ENCODE results near the gene ATP6V0E1.

ATP6V0E1 gene

DNA sequence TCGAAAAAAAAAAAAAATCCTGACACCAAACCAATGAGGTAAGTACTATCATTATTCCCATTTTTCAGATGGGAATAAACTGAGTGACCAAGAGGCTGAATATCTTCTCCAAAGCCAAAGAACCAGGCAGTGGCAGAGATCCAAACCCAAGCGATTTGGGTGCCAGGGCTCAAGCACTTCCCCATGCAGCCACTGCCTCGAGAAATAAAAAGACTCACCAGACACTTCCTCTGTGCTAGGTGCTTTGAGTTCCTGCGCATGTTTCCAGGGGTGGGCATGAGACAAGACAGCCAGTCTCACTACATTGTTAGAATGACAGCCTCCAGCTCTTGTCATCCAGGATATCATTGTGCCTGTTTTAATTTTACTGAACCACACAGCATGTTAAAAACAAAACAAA is 26.6 kb upstream of the ATP6V0E1 start:
- DNase-seq (ENCODE audit: low spot score): no peak

DNA sequence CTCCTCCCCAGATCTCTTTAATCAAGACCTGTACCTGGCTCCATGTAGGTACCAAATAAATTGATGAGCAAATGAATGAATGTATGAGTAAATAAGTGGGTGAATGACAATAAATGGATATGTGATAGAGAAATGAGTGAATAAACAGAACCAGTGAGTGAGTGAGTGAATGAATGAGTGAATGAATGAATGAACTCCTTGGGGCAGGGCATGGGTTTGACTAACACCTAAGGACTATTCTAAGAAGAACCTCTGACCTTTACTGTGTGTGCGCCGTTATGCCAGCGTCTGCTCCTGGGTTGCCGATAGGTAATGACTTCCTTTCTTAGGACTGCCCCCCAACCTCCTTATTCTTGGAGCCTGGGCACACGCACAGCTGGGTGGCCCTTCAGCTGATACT is 26.1 kb upstream of the ATP6V0E1 start:
- no peak for DNase-seq (ENCODE audit: low spot score)

DNA sequence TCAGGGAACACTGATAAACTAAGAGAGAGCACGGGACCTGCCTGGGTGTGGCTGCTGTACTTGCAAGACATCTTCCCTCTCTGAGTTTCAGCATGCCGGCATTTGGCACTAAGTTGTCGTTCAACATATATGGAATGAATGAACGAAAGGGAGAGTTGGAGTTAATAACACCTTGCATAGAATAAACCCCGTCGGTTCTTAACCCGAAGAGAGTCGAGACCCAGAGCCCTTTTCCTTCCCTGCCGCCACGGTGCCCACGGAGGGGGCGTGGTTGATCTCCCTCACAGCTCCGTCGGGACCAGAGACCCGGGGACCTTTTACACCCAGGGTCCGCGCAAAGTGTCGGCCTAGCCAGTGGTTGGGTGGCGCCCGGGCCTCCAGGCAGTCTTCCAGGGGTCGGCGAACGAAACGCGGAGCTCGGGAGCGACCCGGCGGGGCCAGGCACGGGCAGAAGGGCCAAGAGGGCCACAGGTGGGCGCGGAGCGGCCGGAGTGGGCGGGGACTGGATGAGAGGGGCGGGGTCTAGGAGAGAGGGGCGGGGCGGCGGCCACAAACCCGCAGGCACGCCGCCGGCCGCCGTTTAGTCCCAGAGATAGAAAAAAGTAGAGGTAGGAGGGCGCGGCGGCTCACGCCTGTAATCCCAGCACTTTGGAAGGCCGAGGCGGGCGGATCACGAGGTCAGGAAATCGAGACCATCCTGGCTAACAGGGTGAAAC is 25.1 kb upstream of the ATP6V0E1 start:
- peak; percentile 92 for DNase-seq (ENCODE audit: low spot score)

DNA sequence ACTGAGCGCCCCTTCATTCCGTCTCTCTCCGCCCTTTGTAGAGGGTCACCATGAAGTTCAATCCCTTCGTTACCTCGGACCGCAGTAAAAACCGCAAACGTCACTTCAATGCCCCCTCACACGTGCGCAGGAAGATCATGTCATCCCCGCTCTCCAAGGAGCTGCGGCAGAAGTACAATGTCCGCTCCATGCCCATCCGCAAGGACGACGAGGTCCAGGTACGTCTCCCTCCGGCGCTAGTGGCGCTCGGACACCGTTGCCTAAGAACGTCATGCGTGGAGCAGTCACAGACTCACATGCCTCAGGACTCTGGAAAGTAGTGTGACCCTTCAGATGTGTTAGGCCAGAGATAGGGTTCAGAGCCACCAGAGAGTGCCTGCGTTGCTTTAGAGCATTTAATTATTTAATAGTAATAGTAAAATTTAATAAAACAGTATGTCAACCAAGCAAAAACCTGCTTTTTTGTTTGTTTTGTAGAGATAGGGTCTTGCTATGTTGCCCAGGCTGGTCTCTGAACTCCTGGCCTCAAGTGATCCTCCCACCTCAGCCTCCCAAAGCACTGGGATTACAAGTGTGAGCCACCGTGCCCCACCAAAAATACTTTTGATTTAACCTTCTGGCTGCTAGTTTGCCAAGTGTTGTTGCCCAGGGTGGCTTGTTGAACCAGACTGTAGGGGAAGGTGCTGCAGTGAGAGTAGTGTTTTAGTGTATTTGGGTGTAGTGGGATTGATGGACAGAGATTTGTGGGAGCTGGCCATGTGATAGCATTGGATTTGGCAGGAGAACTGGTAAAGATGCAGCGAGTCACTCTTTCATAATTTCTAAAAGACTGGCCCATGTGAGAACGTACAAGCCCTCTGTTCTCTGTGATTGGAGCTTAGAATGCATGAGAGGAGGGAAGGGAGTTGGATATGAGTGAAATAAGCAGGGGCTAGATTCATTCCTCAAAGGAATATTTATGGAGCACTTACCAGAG is 23.5 kb upstream of the ATP6V0E1 start:
- no peak for DNase-seq (ENCODE audit: low spot score)

DNA sequence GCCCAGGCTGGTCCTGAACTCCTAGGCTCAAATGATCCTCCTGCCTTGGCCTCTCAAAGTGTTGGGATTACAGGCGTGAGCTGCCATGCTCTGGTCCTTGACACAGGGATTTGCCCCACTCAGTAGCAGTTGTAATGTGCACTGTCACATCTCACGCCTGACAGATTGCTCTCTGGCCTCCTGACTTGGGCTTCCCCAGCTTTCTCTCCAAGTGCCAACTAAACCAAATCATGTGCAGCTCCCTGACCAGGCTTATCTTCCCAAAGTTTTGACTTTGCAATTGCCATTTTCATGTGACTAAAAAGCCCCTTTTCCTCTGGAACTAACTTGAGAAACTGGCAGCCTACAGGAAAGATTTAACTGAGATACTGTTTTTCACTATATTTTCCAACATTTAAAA is 13.7 kb upstream of the ATP6V0E1 start:
- no peak for DNase-seq (ENCODE audit: low spot score)

DNA sequence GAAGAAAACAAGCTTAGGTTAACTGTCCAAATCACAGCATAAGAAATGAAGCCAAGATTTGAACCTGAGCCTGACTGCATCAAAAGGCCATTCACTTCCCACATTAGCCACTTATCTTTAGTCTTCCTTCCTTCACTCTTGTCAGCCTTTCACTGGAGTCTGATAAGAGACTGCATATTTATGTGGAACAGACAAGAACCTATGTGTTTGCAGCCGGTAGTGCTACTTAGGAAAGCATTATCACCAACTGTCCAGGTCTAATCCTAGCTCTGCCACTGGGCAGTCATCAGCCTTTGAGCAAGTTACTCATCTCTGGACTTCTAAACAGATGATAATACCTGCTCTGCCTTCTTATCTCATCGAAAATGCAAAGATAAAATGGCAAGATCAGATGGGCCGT is 12.1 kb upstream of the ATP6V0E1 start:
- DNase-seq (ENCODE audit: low spot score): no peak

DNA sequence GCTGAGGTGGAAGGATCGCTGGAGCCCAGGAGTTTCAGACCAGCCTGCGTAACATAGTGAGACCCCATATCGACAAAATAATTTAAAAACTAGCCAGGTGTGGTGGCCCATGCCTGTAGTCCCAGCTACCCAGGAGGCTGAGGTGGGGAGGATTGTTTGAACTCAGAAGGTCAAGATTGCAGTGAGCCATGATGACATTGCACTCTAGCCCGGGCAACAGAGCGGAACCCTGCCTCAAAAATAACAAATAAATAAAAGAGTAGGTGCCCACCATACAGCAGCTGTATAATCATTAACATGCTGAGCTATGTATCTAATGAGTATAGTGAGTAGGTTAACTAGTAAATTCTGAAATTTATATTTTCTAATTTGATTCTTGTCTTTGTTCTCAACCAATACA is 11.0 kb upstream of the ATP6V0E1 start:
- no peak for DNase-seq (ENCODE audit: low spot score)

DNA sequence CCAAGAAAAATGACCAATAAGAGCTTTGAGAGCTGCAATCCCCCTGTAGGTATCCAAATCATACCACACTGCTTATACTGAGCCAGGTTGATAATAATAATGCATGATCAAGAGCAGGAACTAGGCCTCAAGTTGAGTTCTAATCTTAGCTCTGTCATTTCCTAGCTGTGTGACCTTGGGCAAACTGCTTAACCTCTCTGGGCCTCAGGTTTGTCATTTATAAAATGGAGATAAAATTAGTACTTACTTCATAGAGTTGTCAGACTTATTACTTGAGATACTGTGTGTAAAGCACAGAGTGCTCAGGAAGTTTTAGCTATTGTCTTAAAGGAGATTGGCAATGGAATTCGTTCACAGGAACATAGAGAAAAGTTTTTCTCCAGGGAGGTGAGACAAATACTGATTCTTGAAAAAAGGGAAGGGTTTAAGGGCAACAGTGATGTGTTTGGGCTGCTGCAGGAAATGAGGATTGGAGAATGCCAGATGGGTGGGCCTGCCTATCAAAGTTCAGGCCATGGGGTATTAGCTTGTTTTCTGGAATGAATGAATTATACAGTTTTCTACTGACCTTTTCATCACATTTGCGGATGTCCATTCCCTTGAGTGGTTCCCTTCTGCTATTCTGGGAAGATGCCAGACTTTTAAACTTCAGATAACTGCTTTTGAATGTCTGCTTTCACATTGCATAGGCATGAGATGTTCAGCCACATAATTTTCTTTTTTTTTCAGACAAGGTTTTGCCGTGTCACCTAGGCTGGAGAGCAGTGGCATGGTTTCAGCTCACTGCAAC is 10.2 kb upstream of the ATP6V0E1 start:
- DNase-seq (ENCODE audit: low spot score): no peak

DNA sequence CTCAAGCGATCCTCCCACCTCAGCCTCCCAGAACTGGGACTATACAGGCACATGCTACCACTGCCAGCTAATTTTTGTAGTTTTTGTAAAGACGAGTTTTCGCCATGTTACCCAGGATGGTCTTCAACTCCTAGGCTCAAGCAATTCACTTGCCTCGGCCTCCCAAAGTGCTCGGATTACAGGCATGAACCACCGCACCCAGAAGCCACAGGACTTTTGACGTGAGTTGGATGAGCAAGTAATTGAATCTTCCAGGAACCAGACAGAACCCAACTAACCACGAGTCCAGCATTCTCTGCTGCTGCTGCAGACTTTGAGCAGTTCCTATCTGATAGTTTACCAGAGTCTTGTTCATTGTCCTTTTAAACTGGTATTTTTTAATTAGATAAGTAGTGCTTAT is 9.6 kb upstream of the ATP6V0E1 start:
- DNase-seq (ENCODE audit: low spot score): no peak

DNA sequence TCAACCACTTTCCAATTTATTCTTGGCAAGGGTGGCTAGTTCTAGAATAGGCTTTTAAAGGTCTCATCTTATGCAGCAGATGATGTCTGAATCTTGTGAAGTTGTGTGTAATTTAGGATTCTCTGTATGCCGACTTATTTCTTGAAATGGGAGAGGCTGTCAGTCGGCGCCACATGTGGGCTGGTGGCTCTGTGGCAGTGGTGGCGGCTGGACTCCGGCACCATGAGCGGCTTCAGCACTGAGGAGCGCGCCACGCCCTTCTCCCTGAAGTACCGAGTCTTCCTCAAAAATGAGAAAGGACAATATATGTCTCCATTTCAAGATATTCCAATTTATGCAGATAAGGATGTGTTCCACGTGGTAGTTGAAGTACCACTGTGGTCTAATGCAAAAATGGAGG is 8.3 kb upstream of the ATP6V0E1 start:
- DNase-seq (ENCODE audit: low spot score): no peak

DNA sequence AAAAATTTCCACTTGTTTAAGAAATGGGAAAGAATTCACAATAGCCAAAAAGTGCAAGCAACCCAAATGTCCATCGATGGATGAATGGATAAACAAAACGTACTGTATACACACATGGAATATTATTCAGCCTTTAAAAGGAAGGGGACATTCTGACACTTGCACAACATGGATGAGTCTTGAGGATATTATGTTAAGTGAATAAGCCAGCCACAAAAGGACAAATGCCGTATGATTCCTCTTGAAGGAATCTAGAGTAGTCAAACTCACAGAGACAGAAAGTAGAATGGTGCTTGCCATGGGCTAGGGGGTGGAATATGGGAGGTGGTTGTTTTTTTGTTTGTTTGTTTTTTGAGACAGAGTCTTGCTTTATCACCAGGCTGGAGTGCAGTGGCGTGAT is 3.8 kb upstream of the ATP6V0E1 start:
- DNase-seq (ENCODE audit: low spot score): no peak

DNA sequence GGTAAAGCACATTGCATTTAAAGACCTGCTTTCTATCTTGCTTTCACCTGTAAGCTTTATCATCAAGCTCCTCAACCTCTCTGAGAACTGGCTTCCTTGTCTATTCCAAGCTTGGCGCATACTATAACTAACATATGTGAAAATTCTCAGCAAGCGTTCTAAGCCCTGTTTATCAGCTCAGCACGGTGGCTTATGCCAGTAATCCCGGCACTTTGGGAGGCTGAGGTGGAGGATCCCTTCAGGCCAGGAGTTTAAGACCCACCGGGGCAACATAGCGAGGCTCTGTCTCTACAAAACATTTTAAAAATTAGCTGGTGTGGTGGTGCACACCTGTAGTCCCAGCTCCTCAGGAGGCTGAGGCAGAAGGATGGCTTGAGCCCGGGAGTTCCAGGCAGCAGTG is 1.6 kb upstream of the ATP6V0E1 start:
- no peak for DNase-seq (ENCODE audit: low spot score)

DNA sequence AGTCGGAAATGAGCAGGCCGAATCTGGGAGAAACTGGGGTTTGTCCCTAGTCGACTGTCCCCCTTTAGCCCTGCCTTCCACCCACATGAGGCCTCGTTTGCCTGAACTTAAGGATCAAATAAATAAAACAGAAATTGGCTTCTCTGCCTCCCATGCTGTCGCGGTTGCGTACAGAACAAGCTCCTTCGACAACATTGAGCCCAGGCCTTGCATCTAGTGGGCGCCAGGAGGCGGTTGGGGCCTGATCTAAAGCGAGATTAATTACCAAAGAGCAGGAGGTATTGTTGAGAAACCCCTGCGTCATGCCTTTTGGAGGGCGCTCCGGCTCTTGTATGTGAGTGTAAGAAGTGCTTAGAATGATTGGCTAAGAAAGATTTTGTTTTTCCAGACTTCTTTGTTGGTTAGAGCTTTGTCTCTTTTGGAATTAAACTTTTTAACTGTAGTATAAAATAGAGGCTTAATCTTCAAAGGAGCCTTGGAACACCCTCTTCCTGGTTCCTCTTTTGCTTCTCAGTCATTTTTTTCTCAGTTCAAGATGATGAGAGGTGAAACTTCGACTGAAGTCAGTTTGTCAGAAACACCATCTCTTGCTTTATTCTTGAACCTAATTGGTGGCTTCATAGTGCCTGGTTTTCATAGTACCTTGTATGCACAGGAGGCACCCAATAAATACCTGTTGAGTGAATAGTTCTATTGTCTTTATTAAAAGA is 828 bp downstream of the ATP6V0E1 start:
- DNase-seq (ENCODE audit: low spot score): peak; percentile 88

DNA sequence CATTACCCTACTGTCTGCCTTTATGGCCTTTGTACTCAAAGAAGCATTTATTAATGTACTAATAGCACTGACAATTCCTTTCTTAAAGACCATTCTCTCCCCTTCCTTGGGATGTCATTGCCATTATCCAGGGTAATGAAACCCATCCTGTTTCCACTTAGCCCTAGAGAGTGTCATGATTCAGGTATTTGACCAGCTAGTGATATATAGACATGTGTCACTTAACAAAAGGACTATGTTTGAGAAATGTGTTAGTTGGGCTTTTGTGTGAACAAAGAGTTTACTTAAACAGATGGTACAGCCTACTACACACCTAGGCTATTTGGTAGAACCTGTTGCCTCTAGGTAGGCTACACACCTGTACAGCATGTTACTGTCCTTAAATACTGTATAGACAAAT is 2.0 kb downstream of the ATP6V0E1 start:
- DNase-seq (ENCODE audit: low spot score): no peak

DNA sequence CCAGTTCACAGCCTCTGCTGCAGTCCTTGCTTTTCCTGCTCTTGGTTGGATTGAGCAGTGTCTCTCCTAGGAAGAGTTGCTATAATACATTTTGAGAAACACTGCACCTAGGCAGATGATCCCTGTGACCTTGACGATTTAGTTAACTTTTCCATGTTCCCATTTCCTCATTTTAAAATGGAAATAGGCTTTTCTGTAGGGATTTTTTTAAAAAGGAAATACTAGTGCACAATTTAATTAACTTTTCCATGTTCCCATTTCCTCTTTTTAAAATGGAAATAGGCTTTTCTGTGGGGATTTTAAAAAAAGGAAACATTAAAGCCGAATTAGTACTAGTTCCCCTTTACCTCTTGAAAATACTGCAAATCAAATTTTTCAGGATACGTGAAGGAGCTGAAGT is 4.7 kb downstream of the ATP6V0E1 start:
- no peak for DNase-seq (ENCODE audit: low spot score)

DNA sequence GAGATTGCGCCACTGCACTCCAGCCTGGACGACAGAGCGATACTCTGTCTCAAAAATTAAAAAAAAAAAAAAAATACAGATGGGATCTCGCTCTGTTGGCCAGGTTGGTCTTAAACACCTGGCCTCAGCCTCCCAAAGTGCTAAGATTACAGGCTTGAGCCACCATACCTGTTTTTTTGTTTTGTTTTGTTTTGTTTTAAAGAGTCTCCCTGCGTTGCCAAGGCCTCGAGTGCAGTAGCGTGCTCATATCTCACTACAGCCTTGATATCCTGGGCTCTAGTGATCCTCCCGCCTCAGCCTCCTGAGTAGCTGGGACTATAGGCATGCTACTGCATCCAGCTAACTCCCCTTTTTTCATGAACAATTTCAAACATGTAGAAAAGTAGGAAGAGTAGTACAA is 7.2 kb downstream of the ATP6V0E1 start:
- DNase-seq (ENCODE audit: low spot score): no peak

DNA sequence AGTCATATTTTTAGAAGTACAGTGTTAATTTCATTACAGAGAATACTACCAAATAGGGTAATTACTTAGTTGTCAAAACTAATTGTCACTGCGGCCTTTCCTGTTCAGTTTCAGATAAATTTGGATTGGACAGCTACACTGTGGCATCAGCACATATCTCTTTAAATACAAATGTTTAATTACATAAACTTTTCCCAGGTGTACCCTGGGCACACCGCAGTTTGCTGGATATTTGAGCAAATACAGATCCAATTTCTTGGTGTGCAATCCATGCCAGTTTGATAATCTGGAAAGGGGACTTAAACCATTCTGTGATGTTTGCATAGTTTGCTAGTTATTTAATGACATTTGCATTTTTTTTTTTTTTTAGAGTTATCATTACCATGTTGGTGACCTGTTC is 10.8 kb downstream of the ATP6V0E1 start:
- no peak for DNase-seq (ENCODE audit: low spot score)

DNA sequence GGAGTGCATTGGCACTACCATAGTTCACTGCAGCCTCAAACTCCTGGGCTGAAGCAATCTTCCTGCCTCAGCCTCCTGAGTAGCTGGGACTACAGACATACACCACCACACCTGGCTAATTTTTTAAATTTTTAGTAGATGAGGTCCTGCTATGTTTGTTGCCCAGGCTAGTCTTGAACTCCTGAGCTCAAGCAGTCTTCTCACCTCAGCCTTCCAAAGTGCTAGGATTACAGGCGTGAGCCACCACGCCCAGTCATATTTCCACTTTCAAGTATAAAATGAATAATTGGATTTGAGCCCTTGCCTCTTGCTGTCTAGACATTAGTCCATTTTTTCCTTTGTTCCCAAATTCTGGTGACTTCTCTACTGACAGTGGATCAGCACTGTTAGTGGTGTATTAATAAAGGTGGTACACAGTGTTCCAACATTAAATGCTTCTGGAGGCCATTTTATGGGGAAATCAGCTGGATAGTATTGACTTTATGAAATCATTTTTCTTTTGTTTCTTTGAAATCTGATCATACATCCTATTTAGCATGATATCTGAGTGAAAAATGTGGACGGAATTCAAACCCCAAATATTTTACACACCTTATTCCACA is 15.9 kb downstream of the ATP6V0E1 start:
- DNase-seq (ENCODE audit: low spot score): no peak

DNA sequence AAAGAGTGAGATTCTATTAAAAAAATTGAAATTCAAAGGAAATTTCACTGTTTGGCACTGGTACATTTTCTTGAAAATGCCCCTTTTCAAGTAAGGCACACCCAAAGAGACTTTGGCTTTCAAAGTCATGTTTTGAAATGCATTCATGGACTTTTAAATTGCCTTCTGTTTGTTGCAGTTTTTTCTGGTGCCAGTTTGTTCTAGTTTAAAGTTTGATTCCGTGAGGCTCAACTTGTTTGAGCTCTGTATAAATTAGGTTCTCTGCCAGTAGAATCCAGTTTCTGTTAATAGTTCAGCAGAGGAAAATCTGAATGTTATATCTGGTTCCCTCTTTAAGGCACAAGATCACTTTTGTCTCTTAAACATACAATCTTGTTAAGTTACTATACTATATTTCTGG is 16.4 kb downstream of the ATP6V0E1 start:
- no peak for DNase-seq (ENCODE audit: low spot score)

DNA sequence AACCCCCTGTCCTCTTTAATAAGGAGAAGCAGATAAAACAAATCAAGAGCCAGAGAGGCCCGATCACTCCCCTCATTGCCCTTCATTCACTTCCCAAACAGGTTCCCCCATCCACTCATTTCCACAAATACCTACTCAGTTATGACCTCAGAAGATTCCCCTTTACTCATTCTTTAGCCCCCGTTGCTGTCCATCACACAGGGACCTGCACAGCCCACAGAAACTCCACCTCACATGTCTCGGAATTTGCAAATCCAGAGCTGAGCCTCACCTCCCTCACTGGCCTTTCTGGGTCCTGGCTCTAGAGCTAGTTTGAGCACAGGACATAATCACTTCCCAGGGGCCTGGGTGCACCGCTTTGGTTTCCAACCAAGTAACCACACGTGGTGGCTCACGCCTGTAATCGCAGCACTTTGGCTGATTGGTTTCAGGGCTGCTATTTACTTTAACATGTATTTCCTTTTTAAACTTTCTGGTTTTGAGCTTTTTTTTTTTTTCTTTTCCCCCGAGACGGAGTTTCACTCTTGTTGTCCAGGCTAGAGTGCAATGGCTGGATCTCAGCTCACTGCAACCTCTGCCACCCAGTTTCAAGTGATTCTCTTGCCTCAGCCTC is 17.8 kb downstream of the ATP6V0E1 start:
- DNase-seq (ENCODE audit: low spot score): no peak

DNA sequence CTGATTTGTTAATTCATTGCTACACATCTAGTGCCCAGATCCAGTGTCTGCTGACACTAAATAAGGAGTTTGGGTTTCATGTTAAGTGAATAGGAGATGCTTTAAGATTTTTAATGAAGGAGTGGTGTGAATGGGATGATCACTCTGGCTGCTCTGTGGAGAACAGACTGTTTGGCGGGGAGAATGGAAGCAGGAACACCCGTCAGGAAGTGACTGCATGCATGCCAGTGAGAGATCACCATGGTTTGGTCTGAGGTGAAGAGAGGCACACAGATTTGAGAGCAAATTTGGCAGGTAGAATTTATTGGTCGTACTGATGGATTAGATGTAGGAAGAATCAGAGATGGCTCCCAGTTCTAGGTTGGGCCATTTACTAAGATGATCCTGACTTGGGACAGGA is 19.8 kb downstream of the ATP6V0E1 start:
- DNase-seq (ENCODE audit: low spot score): no peak
